Sigmoid colon (tissue), 7 donors: ENCODE results near the gene FADS1. TPM values are rescaled to one million over a fixed set of nuclear protein-coding genes. Genes with fewer than 3 reads are reported as not detected.

Source experiments
- DNase-seq: peaks from one replicate; pipeline ENCODE4 v3.0.0-alpha.2; 2019
- H3K27ac ChIP-seq, 4 donors: fragments of 200-600 bp; sonication (generic); one replicate each; pipeline ENCODE4 v1.5.1; 2016 to 2019; ENCODE audit warnings: mild to moderate bottlenecking in 1 of 4
- H3K27me3 ChIP-seq, 3 donors: fragments of 200-600 bp; sonication (generic); one replicate each; pipeline ENCODE4 v1.5.1; 2019; ENCODE audit warnings: mild to moderate bottlenecking in 1 of 3
- H3K36me3 ChIP-seq, 4 donors: fragments of 200-600 bp; sonication (generic); one replicate each; pipeline ENCODE4 v1.5.1; 2016 to 2019
- H3K4me1 ChIP-seq, 4 donors: fragments of 200-600 bp; sonication (generic); one replicate each; pipeline ENCODE4 v1.5.1; 2017 to 2019
- H3K4me3 ChIP-seq, 4 donors: fragments of 200-600 bp; sonication (generic); one replicate each; pipeline ENCODE4 v1.5.1; 2017 to 2019; ENCODE audit warnings: mild to moderate bottlenecking in 2 of 4, moderate library complexity in 1 of 4
- H3K9me3 ChIP-seq, 4 donors: fragments of 200-600 bp in 3 of 4; sonication (generic) in 3 of 4; one replicate each; pipeline versions ENCODE4 v1.5.1 to v1.6.1; 2013 to 2019
- CTCF ChIP-seq, 4 experiments: fragments of 450-650 bp in 3 of 4; fragments of 200-600 bp in 1 of 4; IDR thresholded peaks; one replicate each; pipeline ENCODE4 v1.5.1; 2016 to 2019; ENCODE audit warnings: antibody characterized with exemption in 4 of 4, mild to moderate bottlenecking in 3 of 4, moderate library complexity in 2 of 4
- EP300 ChIP-seq, 4 donors: sonication (generic); formaldehyde crosslinking; IDR thresholded peaks; one replicate each; pipeline ENCODE4 v1.6.1; 2017; ENCODE audit warnings: antibody characterized with exemption in 4 of 4
- POLR2A ChIP-seq, 2 donors: fragments of 450-650 bp; IDR thresholded peaks; one replicate each; pipeline ENCODE4 v1.6.1; 2016; ENCODE audit warnings: antibody characterized with exemption in 2 of 2, mild to moderate bottlenecking in 2 of 2, moderate library complexity in 2 of 2
- POLR2AphosphoS5 ChIP-seq, 4 donors: sonication (generic); formaldehyde crosslinking; IDR thresholded peaks; one replicate each; pipeline ENCODE4 v1.6.1; 2017; ENCODE audit warnings: antibody characterized with exemption in 4 of 4
- WGBS, 2 donors: extraction: QIAGEN DNeasy Blood & Tissue Kit; methylation state at CpG; one replicate each; pipeline ENCODE4 v1.1.7; 2013; 5-methylcytosine and 5-hydroxymethylcytosine counted together
- intact Hi-C: fragments of 100-400 bp; cut with DNase I; formaldehyde crosslinking; loops from one replicate; pipeline ENCODE4 v1.15.1; 2023
- polyA plus RNA-seq, 3 donors: library from polyadenylated mRNA; stranded (reverse); fragments of 200-250 nt; gene quantifications; one replicate each; pipeline ENCODE4 v1.2.3, GENCODE V29; 2013
- total RNA-seq, 4 donors: library from RNA; depleted of rRNA; stranded (reverse); fragments of >200 nt; gene quantifications; one replicate each; pipeline ENCODE4 v1.1.0, GENCODE V29; 2016
- donor health status: healthy with polysubstance abuse.
- donor health status: Bipolar disorder and iron deficiency.
- donor health status: healthy.

Gene FADS1
- total and polyA plus RNA-seq, 7 donors: 1.2 to 17.7 (median 12.6) TPM

- no peak for DNase-seq
- no peak for TF ChIP-seq CTCF (IDR thresholded peaks at IDR 0.05)
- TF ChIP-seq EP300 (IDR thresholded peaks at IDR 0.05): no peak
- TF ChIP-seq POLR2AphosphoS5 (IDR thresholded peaks at IDR 0.05): no peak
- no peak for TF ChIP-seq POLR2A (IDR thresholded peaks at IDR 0.05)
- WGBS, 2 donors: 87 to 92% methylated on average over 4 of the region's 4 CpGs
- Histone ChIP-seq H3K4me3 (no peak overlapping the region), H3K27me3 (no peaks in the 10 kb centered on the region), H3K27ac (peak overlapping the region in 2 of 4 donors; percentile 80 to 86), H3K36me3 (no peaks in the 10 kb centered on the region), H3K9me3 (no peaks in the 10 kb centered on the region), H3K4me1 (peaks cover 0 to 63% (median 51%) of the 10 kb centered on the region in 4 donors)
- intact Hi-C loops: no loop called here
Measured at GRCh38 chr11:61832207-61832606, 15.4 kb upstream of the FADS1 start.

GRCh38 chr11:61830237-61831105 lies 13.7 kb upstream of the FADS1 start:
- H3K27ac ChIP-seq: peak overlapping the region; percentile 80 to 86 (median 80)
- intact Hi-C loops: no loop called here
- no peaks in the 10 kb centered on the region for H3K27me3 ChIP-seq
- no peaks in the 10 kb centered on the region for H3K36me3 ChIP-seq
- peaks cover 0 to 70% (median 54%) of the 10 kb centered on the region in 4 donors for H3K4me1 ChIP-seq
- H3K9me3 ChIP-seq: no peaks in the 10 kb centered on the region
- TF ChIP-seq POLR2AphosphoS5 (IDR thresholded peaks at IDR 0.05) (peak in 3 of 4 donors; percentile 44 to 53 (median 46)), POLR2A (IDR thresholded peaks at IDR 0.05) (no peak)
- WGBS, 2 donors: 40 to 50% methylated on average over 8 of the region's 8 CpGs
- H3K4me3 ChIP-seq: peak overlapping the region in 1 of 4 donors; percentile 71
- no peak for DNase-seq

GRCh38 chr11:61829806-61830205 lies 13.0 kb upstream of the FADS1 start:
- intact Hi-C loops: no loop called here
- TF ChIP-seq CTCF (IDR thresholded peaks at IDR 0.05): no peak
- TF ChIP-seq EP300 (IDR thresholded peaks at IDR 0.05): no peak
- TF ChIP-seq POLR2A (IDR thresholded peaks at IDR 0.05): no peak
- TF ChIP-seq POLR2AphosphoS5 (IDR thresholded peaks at IDR 0.05): no peak
- Histone ChIP-seq H3K9me3 (no peaks in the 10 kb centered on the region), H3K27ac (peak overlapping the region; percentile 80 to 86 (median 80)), H3K4me1 (peaks cover 0 to 63% (median 48%) of the 10 kb centered on the region in 4 donors), H3K36me3 (no peaks in the 10 kb centered on the region), H3K27me3 (no peaks in the 10 kb centered on the region), H3K4me3 (peak overlapping the region in 2 of 4 donors; percentile 56 to 71)
- DNase-seq: no peak
- WGBS, 2 donors: 87% methylated on average over 4 of the region's 4 CpGs

DNA sequence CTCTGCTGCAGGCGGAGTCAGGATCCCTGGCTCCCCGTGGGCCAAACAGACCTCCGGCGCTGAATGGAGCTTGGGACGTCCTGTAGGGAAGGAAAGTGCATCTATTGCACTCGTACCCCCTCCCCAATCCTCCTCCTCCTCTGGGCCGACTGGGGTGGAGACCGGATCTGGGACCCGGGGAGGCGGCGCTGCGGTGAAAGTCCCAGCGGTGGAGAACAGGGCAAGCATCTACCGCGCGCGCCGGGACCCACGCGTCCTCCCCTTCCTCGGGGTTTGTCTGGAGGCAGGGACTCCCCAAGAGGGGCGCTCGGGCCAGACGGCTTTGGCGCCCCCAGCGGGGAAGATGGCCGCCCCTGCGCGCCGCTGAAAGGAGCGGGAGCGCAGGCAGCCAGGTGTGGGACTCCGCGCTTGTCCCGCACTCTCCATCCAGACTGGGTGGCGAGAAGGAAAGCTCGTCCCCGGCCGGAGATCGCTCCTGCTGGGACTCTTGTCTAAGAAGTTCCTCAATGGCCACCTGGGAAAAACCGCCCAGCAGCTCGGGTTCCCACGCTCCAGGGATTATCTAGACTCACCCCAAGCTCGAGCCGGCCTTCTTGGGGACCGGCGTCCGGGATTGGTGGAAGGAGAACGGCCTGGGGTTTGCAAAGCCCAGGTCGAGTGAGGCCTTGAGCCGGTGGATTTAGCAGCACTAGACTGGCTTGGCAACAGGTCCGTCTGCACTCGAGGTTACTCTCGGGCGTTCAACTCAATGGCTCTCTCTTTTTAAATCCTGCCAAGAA lies 12.0 kb upstream of the FADS1 start:
- WGBS, 2 donors: 3 to 10% methylated on average over 55 of the region's 55 CpGs
- TF ChIP-seq CTCF (IDR thresholded peaks at IDR 0.05) (peak in 2 of 4 experiments; percentile 9 to 30), EP300 (IDR thresholded peaks at IDR 0.05) (no peak), POLR2A (IDR thresholded peaks at IDR 0.05) (no peak), POLR2AphosphoS5 (IDR thresholded peaks at IDR 0.05) (no peak)
- Histone ChIP-seq H3K27ac (peak overlapping the region; percentile 80 to 86 (median 80)), H3K27me3 (no peaks in the 10 kb centered on the region), H3K4me1 (peaks cover 0 to 55% (median 43%) of the 10 kb centered on the region in 4 donors), H3K36me3 (no peaks in the 10 kb centered on the region), H3K9me3 (no peaks in the 10 kb centered on the region), H3K4me3 (peak overlapping the region; percentile 22 to 71 (median 56))
- DNase-seq: peak; percentile 74
- intact Hi-C loops: no loop called here

GRCh38 chr11:61828379-61828628 lies 11.5 kb upstream of the FADS1 start:
- H3K36me3 ChIP-seq: no peaks in the 10 kb centered on the region
- no peaks in the 10 kb centered on the region for H3K9me3 ChIP-seq
- H3K27ac ChIP-seq: peak overlapping the region; percentile 80 to 86 (median 80)
- intact Hi-C loops: no loop called here
- TF ChIP-seq EP300 (IDR thresholded peaks at IDR 0.05) (no peak), POLR2A (IDR thresholded peaks at IDR 0.05) (no peak)
- no peak for DNase-seq
- H3K4me1 ChIP-seq: peaks cover 0 to 55% (median 43%) of the 10 kb centered on the region in 4 donors
- peak overlapping the region; percentile 22 to 71 (median 56) for H3K4me3 ChIP-seq
- no peaks in the 10 kb centered on the region for H3K27me3 ChIP-seq
- WGBS, 2 donors: 1 to 3% methylated on average over 16 of the region's 16 CpGs
